ENCODE results near the gene EVA1C. TPM values are rescaled to one million over a fixed set of nuclear protein-coding genes. Genes with fewer than 3 reads are reported as not detected.

EVA1C gene
- polyA plus RNA-seq, 1 donor (not counting 4 experiments of a cell fraction or from before 2014, with no cell fraction given) = 15.3 TPM

DNA sequence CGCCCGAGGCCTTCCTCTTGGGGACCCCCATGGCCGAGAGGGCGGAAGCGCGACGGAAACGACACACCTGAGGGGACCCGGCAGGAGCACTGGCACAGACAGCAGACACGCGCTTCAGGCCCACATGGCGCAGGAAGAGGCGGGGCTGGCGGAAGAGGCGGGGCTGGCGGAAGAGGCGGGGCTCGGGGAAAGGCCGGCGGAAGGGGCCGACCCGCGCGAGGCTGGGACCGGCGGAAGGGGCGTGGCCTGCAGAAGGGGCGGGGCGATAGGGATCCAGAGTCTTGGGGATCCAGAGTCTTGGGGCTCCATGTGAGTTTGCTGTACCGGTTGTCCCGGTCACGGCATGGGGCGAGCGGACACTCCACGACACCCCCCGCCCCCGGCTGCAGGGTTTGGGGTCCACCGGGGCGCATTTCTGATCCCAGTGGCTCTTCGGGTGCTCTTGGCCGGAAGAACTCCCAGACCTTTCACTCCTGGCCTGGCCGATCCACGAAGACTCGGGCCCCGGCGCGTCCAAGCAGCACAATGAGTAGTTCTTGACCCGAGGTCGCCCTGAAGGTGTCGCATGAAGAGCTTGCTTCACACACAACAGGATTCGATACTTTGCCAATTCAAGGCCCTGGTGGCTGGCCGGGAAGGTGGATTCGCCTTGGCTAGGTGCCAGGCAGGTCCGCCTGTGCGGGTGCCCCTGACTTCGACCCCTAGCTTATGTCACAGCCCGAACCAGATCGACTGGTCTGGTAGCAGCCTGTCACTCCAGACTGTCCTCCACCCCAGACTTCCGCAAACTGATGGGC, 19.4 kb upstream of the EVA1C start, which contains the start of gene URB1:
Gene URB1 (minus strand): TSS at position 133 of the 797 bp plus-strand sequence. CDS start 102 bp downstream, at position 31.
- peaks cover 7% of the 10 kb centered on the region for H4K20me1 ChIP-seq (ENCODE audit: control insufficient read depth, extremely low read depth, insufficient read depth, low read length)
- H3K9me3 ChIP-seq (ENCODE audit: control insufficient read depth, low read depth, low read length) = no peaks in the 10 kb centered on the region
- H3K4me2 ChIP-seq (ENCODE audit: control insufficient read depth, extremely low read depth, insufficient read depth, low read depth, low read length) = peak within 1 kb of the TSS; percentile 97
- peaks cover 14% of the 10 kb centered on the region for H3K4me1 ChIP-seq (ENCODE audit: control insufficient read depth, extremely low read depth, insufficient read depth, low read length)
- peaks cover 4 to 14% of the 10 kb centered on the region in 2 experiments for H3K36me3 ChIP-seq (ENCODE audit: control insufficient read depth in 2 of 2, extremely low read depth in 1 of 2, insufficient read depth in 2 of 2, low read length in 2 of 2)
- dilution Hi-C loops (cut with MboI; ENCODE audit: extremely low pct_ligation_motif_present, low sequenced_read_pairs) = no loop called here
- peaks cover 40% of the 10 kb centered on the region for H3K79me2 ChIP-seq (ENCODE audit: control insufficient read depth, insufficient read depth, low read length)
- H3K27me3 ChIP-seq (ENCODE audit: control insufficient read depth, extremely low read depth, insufficient read depth, low read length) = no peaks in the 10 kb centered on the region
- TF ChIP-seq, protein P1, sequence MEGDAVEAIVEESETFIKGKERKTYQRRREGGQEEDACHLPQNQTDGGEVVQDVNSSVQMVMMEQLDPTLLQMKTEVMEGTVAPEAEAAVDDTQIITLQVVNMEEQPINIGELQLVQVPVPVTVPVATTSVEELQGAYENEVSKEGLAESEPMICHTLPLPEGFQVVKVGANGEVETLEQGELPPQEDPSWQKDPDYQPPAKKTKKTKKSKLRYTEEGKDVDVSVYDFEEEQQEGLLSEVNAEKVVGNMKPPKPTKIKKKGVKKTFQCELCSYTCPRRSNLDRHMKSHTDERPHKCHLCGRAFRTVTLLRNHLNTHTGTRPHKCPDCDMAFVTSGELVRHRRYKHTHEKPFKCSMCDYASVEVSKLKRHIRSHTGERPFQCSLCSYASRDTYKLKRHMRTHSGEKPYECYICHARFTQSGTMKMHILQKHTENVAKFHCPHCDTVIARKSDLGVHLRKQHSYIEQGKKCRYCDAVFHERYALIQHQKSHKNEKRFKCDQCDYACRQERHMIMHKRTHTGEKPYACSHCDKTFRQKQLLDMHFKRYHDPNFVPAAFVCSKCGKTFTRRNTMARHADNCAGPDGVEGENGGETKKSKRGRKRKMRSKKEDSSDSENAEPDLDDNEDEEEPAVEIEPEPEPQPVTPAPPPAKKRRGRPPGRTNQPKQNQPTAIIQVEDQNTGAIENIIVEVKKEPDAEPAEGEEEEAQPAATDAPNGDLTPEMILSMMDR (optimal IDR thresholded peaks at IDR 0.05 in 1 of 3, IDR thresholded peaks at IDR 0.05 in 1 of 3, conservative IDR thresholded peaks at IDR 0.05 in 1 of 3; ENCODE audit: extremely low read depth in 1 of 3, insufficient read depth in 2 of 3, low read length in 3 of 3) = no peak
- FAIRE-seq (no peak), DNase-seq (ENCODE audit: low read depth, low spot score) (no peak)
- peak within 1 kb of the TSS; percentile 86 to 95 (median 91) for H3K4me3 ChIP-seq (ENCODE audit: control insufficient read depth in 2 of 3, extremely low read depth in 1 of 3, insufficient read depth in 2 of 3, low read depth in 1 of 3, low read length in 3 of 3)
- H2AFZ ChIP-seq (ENCODE audit: control insufficient read depth, low read length) = peak within 1 kb of the TSS; percentile 92
- H3K9ac ChIP-seq (ENCODE audit: control insufficient read depth, extremely low read depth, insufficient read depth, low read length) = peak within 1 kb of the TSS; percentile 82
- peak within 1 kb of the TSS; percentile 74 for H3K27ac ChIP-seq (ENCODE audit: control insufficient read depth, insufficient read depth, low read length)
- peaks cover 3% of the 10 kb centered on the region for H3K9me1 ChIP-seq (ENCODE audit: control insufficient read depth, extremely low read depth, insufficient read depth, low read length)

DNA sequence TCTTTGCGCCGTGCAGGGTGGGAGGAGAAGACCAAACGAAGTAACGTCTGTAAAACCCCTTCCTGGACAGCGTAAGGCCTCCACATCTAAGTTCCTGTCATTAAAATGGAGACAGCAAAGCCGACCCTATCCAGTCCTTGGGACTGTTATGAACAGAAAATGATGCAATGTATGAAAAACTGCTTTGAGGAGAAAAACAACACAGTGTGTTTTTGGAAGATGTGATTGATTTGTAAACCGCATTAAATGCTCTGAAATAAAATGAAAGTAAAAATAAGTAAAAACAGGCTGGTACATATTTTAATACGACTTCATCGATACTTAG, 18.9 kb upstream of the EVA1C start:
- H3K79me2 ChIP-seq (ENCODE audit: control insufficient read depth, insufficient read depth, low read length) = peaks cover 34% of the 10 kb centered on the region
- dilution Hi-C loops (cut with MboI; ENCODE audit: extremely low pct_ligation_motif_present, low sequenced_read_pairs) = no loop called here
- peak overlapping the region; percentile 86 to 95 (median 91) for H3K4me3 ChIP-seq (ENCODE audit: control insufficient read depth in 2 of 3, extremely low read depth in 1 of 3, insufficient read depth in 2 of 3, low read depth in 1 of 3, low read length in 3 of 3)
- peaks cover 3% of the 10 kb centered on the region for H3K9me1 ChIP-seq (ENCODE audit: control insufficient read depth, extremely low read depth, insufficient read depth, low read length)
- H3K9ac ChIP-seq (ENCODE audit: control insufficient read depth, extremely low read depth, insufficient read depth, low read length) = peak overlapping the region; percentile 82
- no peak for DNase-seq (ENCODE audit: low read depth, low spot score)
- TF ChIP-seq, protein P1 (optimal IDR thresholded peaks at IDR 0.05 in 1 of 3, IDR thresholded peaks at IDR 0.05 in 1 of 3, conservative IDR thresholded peaks at IDR 0.05 in 1 of 3; ENCODE audit: extremely low read depth in 1 of 3, insufficient read depth in 2 of 3, low read length in 3 of 3) = no peak
- TF ChIP-seq EZH2 (IDR thresholded peaks at IDR 0.05; ENCODE audit: low read length) = no peak
- H4K20me1 ChIP-seq (ENCODE audit: control insufficient read depth, extremely low read depth, insufficient read depth, low read length) = peaks cover 7% of the 10 kb centered on the region
- no peaks in the 10 kb centered on the region for H3K9me3 ChIP-seq (ENCODE audit: control insufficient read depth, low read depth, low read length)
- H2AFZ ChIP-seq (ENCODE audit: control insufficient read depth, low read length) = peak overlapping the region; percentile 92
- H3K4me2 ChIP-seq (ENCODE audit: control insufficient read depth, extremely low read depth, insufficient read depth, low read depth, low read length) = peak overlapping the region; percentile 93
- H3K36me3 ChIP-seq (ENCODE audit: control insufficient read depth in 2 of 2, extremely low read depth in 1 of 2, insufficient read depth in 2 of 2, low read length in 2 of 2) = peaks cover 4 to 12% of the 10 kb centered on the region in 2 experiments
- no peaks in the 10 kb centered on the region for H3K27me3 ChIP-seq (ENCODE audit: control insufficient read depth, extremely low read depth, insufficient read depth, low read length)
- H3K4me1 ChIP-seq (ENCODE audit: control insufficient read depth, extremely low read depth, insufficient read depth, low read length) = peaks cover 14% of the 10 kb centered on the region
- peak; percentile 34 for FAIRE-seq
- peak overlapping the region; percentile 74 for H3K27ac ChIP-seq (ENCODE audit: control insufficient read depth, insufficient read depth, low read length)

Data from keratinocyte (primary cell).